Measurements from ENCODE around the gene CFL1.

- TF ChIP-seq CTCF (IDR thresholded peaks at IDR 0.05) = no peak
- no peak for TF ChIP-seq POLR2A (IDR thresholded peaks at IDR 0.05)
Measured at GRCh38 chr11:65851083-65851579, 6.8 kb downstream of the CFL1 start.
